ENCODE measurements around the gene RNF217. TPM values are rescaled to one million over a fixed set of nuclear protein-coding genes. Genes with fewer than 3 reads are reported as not detected.
"Not testable (repeated sequence)": the region's sequence is repeated elsewhere in the genome, so short reads cannot be mapped to it uniquely, and the experiment has no call there.

Gene RNF217
- total RNA-seq, 1 donor from 2014 or later: 2.2 TPM

- DNase-seq (ENCODE audit: low spot score): no peak
- no peaks in the 10 kb centered on the region for H3K36me3 Mint-ChIP-seq (ENCODE audit: low read depth)
- H3K9me3 Mint-ChIP-seq: no peaks in the 10 kb centered on the region
- H3K4me1 Mint-ChIP-seq (ENCODE audit: low read depth): peaks cover 2% of the 10 kb centered on the region
- no peaks in the 10 kb centered on the region for H3K27me3 Mint-ChIP-seq (ENCODE audit: low read depth)
- no peak overlapping the region for H3K27ac Mint-ChIP-seq
- H3K4me3 Mint-ChIP-seq (ENCODE audit: low read depth): no peak overlapping the region
- intact Hi-C loops (cut with micrococcal nuclease): no loop called here
These were observed 57.0 kb downstream of the RNF217 start for GRCh38 chr6:125019281-125019680.

GRCh38 chr6:125019918-125020317 is 57.7 kb downstream of the RNF217 start:
- Mint-ChIP-seq H3K36me3 (ENCODE audit: low read depth) (no peaks in the 10 kb centered on the region), H3K27me3 (ENCODE audit: low read depth) (no peaks in the 10 kb centered on the region), H3K4me3 (ENCODE audit: low read depth) (no peak overlapping the region), H3K9me3 (no peaks in the 10 kb centered on the region), H3K27ac (no peak overlapping the region), H3K4me1 (ENCODE audit: low read depth) (no peaks in the 10 kb centered on the region)
- no peak for DNase-seq (ENCODE audit: low spot score)
- intact Hi-C loops (cut with micrococcal nuclease): no loop called here

- Mint-ChIP-seq H3K9me3 (no peaks in the 10 kb centered on the region), H3K27me3 (ENCODE audit: low read depth) (no peaks in the 10 kb centered on the region), H3K36me3 (ENCODE audit: low read depth) (no peaks in the 10 kb centered on the region), H3K4me3 (ENCODE audit: low read depth) (no peak overlapping the region), H3K27ac (no peak overlapping the region), H3K4me1 (ENCODE audit: low read depth) (no peaks in the 10 kb centered on the region)
- intact Hi-C loops (cut with micrococcal nuclease): no loop called here
- no peak for DNase-seq (ENCODE audit: low spot score)
These were observed 58.1 kb downstream of the RNF217 start for GRCh38 chr6:125020385-125020784.

- Mint-ChIP-seq H3K36me3 (ENCODE audit: low read depth) (no peaks in the 10 kb centered on the region), H3K27ac (no peak overlapping the region), H3K27me3 (ENCODE audit: low read depth) (no peaks in the 10 kb centered on the region), H3K4me3 (ENCODE audit: low read depth) (no peak overlapping the region), H3K9me3 (no peaks in the 10 kb centered on the region), H3K4me1 (ENCODE audit: low read depth) (no peaks in the 10 kb centered on the region)
- no peak for DNase-seq (ENCODE audit: low spot score)
- intact Hi-C loops (cut with micrococcal nuclease): no loop called here
These were observed 60.3 kb downstream of the RNF217 start for GRCh38 chr6:125022391-125022989.

- no peaks in the 10 kb centered on the region for H3K27me3 Mint-ChIP-seq (ENCODE audit: low read depth)
- intact Hi-C loops (cut with micrococcal nuclease): no loop called here
- H3K4me1 Mint-ChIP-seq (ENCODE audit: low read depth): no peaks in the 10 kb centered on the region
- DNase-seq (ENCODE audit: low spot score): no peak
- H3K36me3 Mint-ChIP-seq (ENCODE audit: low read depth): no peaks in the 10 kb centered on the region
- H3K9me3 Mint-ChIP-seq: no peaks in the 10 kb centered on the region
- no peak overlapping the region for H3K27ac Mint-ChIP-seq
- H3K4me3 Mint-ChIP-seq (ENCODE audit: low read depth): no peak overlapping the region
These were observed 63.1 kb downstream of the RNF217 start for GRCh38 chr6:125025164-125025854.

GRCh38 chr6:125027287-125027686 is 65.0 kb downstream of the RNF217 start:
- Mint-ChIP-seq H3K9me3 (no peaks in the 10 kb centered on the region), H3K4me3 (ENCODE audit: low read depth) (no peak overlapping the region), H3K36me3 (ENCODE audit: low read depth) (no peaks in the 10 kb centered on the region), H3K27ac (no peak overlapping the region), H3K4me1 (ENCODE audit: low read depth) (no peaks in the 10 kb centered on the region), H3K27me3 (ENCODE audit: low read depth) (no peaks in the 10 kb centered on the region)
- DNase-seq (ENCODE audit: low spot score): no peak
- intact Hi-C loops (cut with micrococcal nuclease): no loop called here

- Mint-ChIP-seq H3K4me1 (ENCODE audit: low read depth) (no peaks in the 10 kb centered on the region), H3K4me3 (ENCODE audit: low read depth) (no peak overlapping the region), H3K9me3 (no peaks in the 10 kb centered on the region), H3K36me3 (ENCODE audit: low read depth) (no peaks in the 10 kb centered on the region), H3K27ac (no peak overlapping the region), H3K27me3 (ENCODE audit: low read depth) (no peaks in the 10 kb centered on the region)
- DNase-seq (ENCODE audit: low spot score): no peak
- intact Hi-C loops (cut with micrococcal nuclease): no loop called here
These were observed 68.7 kb downstream of the RNF217 start for GRCh38 chr6:125030969-125031368.

- Mint-ChIP-seq H3K4me3 (ENCODE audit: low read depth) (no peak overlapping the region), H3K9me3 (no peaks in the 10 kb centered on the region), H3K27me3 (ENCODE audit: low read depth) (no peaks in the 10 kb centered on the region), H3K36me3 (ENCODE audit: low read depth) (no peaks in the 10 kb centered on the region), H3K4me1 (ENCODE audit: low read depth) (no peaks in the 10 kb centered on the region), H3K27ac (no peak overlapping the region)
- DNase-seq (ENCODE audit: low spot score): no peak
- intact Hi-C loops (cut with micrococcal nuclease): no loop called here
These were observed 69.1 kb downstream of the RNF217 start for GRCh38 chr6:125031385-125031784.

GRCh38 chr6:125034929-125035328 is 72.7 kb downstream of the RNF217 start:
- intact Hi-C loops (cut with micrococcal nuclease); DNase-seq (ENCODE audit: low spot score); H3K4me3 Mint-ChIP-seq (ENCODE audit: low read depth); H3K4me1 Mint-ChIP-seq (ENCODE audit: low read depth); H3K36me3 Mint-ChIP-seq (ENCODE audit: low read depth); H3K27ac Mint-ChIP-seq; H3K27me3 Mint-ChIP-seq (ENCODE audit: low read depth); H3K9me3 Mint-ChIP-seq: not testable (repeated sequence)

- H3K36me3 Mint-ChIP-seq (ENCODE audit: low read depth); DNase-seq (ENCODE audit: low spot score); H3K4me3 Mint-ChIP-seq (ENCODE audit: low read depth); H3K27ac Mint-ChIP-seq; H3K27me3 Mint-ChIP-seq (ENCODE audit: low read depth); intact Hi-C loops (cut with micrococcal nuclease); H3K4me1 Mint-ChIP-seq (ENCODE audit: low read depth); H3K9me3 Mint-ChIP-seq: not testable (repeated sequence)
These were observed 74.2 kb downstream of the RNF217 start for GRCh38 chr6:125036486-125036885.

GRCh38 chr6:125037827-125038226 is 75.6 kb downstream of the RNF217 start:
- H3K27me3 Mint-ChIP-seq (ENCODE audit: low read depth): no peaks in the 10 kb centered on the region
- no peak for DNase-seq (ENCODE audit: low spot score)
- no peak overlapping the region for H3K27ac Mint-ChIP-seq
- H3K9me3 Mint-ChIP-seq: peaks cover 4% of the 10 kb centered on the region
- intact Hi-C loops (cut with micrococcal nuclease): no loop called here
- H3K4me1 Mint-ChIP-seq (ENCODE audit: low read depth): no peaks in the 10 kb centered on the region
- no peaks in the 10 kb centered on the region for H3K36me3 Mint-ChIP-seq (ENCODE audit: low read depth)
- H3K4me3 Mint-ChIP-seq (ENCODE audit: low read depth): no peak overlapping the region

- no peak for DNase-seq (ENCODE audit: low spot score)
- intact Hi-C loops (cut with micrococcal nuclease): no loop called here
These were observed 76.7 kb downstream of the RNF217 start for GRCh38 chr6:125038925-125039324.

GRCh38 chr6:125041740-125042459 is 79.7 kb downstream of the RNF217 start:
- no peaks in the 10 kb centered on the region for H3K27me3 Mint-ChIP-seq (ENCODE audit: low read depth)
- no peaks in the 10 kb centered on the region for H3K4me1 Mint-ChIP-seq (ENCODE audit: low read depth)
- intact Hi-C loops (cut with micrococcal nuclease): no loop called here
- H3K9me3 Mint-ChIP-seq: peaks cover 4% of the 10 kb centered on the region
- no peak overlapping the region for H3K4me3 Mint-ChIP-seq (ENCODE audit: low read depth)
- no peak for DNase-seq (ENCODE audit: low spot score)
- no peak overlapping the region for H3K27ac Mint-ChIP-seq
- H3K36me3 Mint-ChIP-seq (ENCODE audit: low read depth): no peaks in the 10 kb centered on the region

More at GRCh38 chr6:125038925-125039324, 76.7 kb downstream of the RNF217 start:
- no peaks in the 10 kb centered on the region for H3K27me3 Mint-ChIP-seq (ENCODE audit: low read depth)
- H3K4me1 Mint-ChIP-seq (ENCODE audit: low read depth): no peaks in the 10 kb centered on the region
- H3K36me3 Mint-ChIP-seq (ENCODE audit: low read depth): no peaks in the 10 kb centered on the region
- no peak overlapping the region for H3K4me3 Mint-ChIP-seq (ENCODE audit: low read depth)
- peaks cover 4% of the 10 kb centered on the region for H3K9me3 Mint-ChIP-seq
- H3K27ac Mint-ChIP-seq: no peak overlapping the region

Data from activated T-helper 2 cell treated with anti-CD3 and anti-CD28 coated beads, Interferon-gamma antibody, Interleukin-2, Interleukin-4, amounts not matched to agents 10 μg/mL and 5 μg/mL and 100 μg/mL, durations not matched to agents 14 hours and 24 hours and 36 hours (primary cell).